GM12892 (cell line): ENCODE results near the gene FAM163B.

Experiments
- POLR2A ChIP-seq: IDR thresholded peaks from 2 replicates; pipeline ENCODE4 v1.6.1; 2011; ENCODE audit warnings: low read depth, low read length, control low read depth
- POLR2AphosphoS5 ChIP-seq: IDR thresholded peaks from 2 replicates; pipeline ENCODE4 v1.6.1; 2011; ENCODE audit warnings: low read depth, low read length, control low read depth

DNA sequence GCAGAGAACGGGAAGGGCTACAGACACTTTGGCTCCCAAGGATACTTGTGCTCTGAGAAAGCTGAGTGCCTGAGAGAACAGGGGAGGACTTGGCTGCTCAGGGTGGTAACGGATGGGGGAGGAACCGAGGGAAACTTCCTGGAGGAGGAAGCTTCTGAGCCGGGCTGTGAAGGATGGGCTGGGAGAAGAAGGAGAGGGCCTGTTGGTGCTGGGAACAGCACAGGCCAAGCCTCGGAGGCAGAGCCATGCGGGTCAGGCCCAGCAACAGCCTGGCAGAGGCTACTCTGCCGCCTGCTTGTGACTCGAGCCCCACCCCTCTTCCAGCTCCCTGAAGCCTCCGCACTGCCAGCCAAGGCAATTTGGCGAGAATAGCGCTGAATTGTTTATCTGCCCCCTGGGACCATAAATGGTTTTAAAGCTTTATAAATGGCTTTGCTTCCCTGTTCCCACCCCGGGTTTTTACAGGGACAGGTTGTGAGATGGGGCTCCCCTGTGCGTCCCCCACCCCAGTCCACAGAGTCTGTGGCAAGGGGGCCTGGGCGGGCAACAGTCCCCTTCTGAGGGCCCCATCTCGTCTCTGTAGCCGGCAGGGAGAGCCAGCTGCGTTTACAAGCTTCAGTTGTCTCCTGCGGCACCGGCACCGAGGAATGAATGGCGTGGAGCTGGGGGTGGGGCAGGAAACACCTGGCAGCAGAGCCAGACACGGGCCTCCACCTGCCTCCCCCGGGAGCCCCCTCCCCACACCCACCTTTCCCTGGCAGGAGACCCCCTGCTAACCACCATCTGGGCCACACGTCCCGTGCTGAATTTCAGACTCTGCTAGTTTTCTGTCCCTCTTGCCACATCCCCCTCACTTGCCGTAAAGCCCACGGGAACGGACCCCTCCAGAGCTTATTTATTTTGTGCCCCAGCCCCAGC lies 24.4 kb downstream of the FAM163B start:
- TF ChIP-seq POLR2A: no peak
- TF ChIP-seq POLR2AphosphoS5: no peak
